Left forelimb (tissue), 1 donor: ENCODE data around the gene ERG.

ENCODE experiments used
- DNase-seq: peaks from one replicate; pipeline ENCODE4 v3.0.0-alpha.2; 2018; ENCODE audit warnings: low spot score

ERG gene

DNA sequence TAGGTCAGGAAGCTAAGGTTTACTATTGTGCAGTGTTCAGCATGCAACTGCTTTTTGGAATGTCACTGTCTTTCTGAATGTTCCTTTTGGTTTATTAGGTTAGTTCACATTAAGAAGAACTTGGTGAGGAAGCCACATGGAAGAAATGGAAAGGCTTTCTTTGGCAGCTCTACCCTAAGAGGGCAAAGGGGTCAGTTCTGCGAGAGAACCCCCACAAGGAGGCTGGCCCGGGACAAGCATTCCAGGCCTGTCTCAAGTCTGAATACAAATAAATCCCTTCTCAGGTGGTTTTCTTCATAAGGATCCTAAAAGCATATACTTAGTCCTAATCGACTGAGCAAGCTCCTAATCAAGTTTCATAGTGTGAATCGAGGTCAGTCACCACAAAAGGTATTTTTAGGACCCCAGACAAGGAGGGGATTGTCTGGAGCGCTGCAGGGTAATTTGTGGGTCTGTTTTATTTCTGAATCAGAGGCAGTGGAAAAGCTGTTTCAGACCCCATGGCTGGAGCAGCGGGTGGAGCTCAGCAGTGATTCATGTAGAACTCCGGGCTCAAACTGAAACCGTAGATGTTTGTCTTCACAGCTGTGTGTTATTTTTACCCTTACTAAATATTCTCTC lies 63.3 kb downstream of the ERG start:
- no peak for DNase-seq

DNA sequence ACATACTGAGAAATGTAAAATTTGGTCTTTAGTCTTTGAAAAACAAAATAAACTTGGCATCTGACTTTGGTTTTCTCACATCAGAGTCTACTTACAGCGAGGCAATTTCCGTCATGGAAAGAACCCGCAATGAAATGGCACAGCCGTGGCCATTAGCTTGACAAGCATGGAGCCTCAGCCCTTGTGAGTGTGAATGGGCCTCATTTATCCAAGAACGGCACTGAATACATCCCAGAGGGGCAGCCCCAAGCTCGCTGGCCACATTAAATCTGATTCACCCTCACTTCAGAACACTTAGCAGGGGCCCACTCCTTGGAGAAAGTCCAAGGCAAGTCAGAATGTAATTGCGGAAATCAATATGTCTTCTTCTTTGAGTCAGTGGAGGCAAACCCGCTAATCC lies 64.8 kb downstream of the ERG start:
- no peak for DNase-seq

- no peak for DNase-seq
These were observed 67.8 kb downstream of the ERG start for GRCh38 chr21:38430401-38430984.

GRCh38 chr21:38429011-38429410 lies 69.3 kb downstream of the ERG start:
- DNase-seq = no peak

DNA sequence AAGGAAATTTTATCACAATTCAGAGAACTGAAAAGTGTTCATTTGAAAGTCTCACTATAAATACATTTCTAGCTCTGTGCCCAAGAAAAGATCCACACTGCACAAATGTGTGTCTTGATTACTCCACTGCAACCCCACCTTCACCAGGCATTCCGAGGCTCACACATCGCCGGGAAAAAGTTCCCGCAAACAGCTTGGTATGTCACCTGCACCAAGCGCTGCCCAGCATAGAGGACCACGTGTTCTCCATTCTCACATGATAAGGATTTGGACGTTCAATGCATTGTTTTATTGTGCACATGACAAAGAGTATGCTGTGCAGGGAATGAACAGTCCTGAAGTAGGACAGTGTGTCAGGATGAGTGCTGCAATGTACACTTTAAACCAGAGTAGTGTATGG lies 70.1 kb downstream of the ERG start:
- DNase-seq = no peak

GRCh38 chr21:38424305-38425019 lies 73.8 kb downstream of the ERG start:
- no peak for DNase-seq

GRCh38 chr21:38422082-38422481 lies 76.2 kb downstream of the ERG start:
- no peak for DNase-seq

DNA sequence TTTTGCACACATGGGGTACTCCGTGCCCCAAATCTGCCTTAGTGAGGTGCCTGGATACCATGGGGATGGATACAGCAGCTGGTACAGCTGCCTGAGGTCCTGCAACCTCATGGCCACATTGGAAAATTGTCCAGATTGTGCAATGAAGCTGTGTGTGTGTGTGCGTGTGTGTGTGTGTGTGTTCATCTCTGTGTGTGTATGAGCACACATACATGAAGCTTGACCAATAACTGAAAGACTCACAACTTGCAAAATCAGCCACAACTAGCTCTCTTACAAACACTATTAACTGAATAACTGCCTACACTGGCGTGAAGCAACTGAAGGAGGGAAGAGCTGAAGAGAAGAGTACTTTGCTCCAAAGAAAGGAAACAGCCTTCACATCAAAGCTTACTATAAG lies 78.1 kb downstream of the ERG start:
- DNase-seq = no peak

DNA sequence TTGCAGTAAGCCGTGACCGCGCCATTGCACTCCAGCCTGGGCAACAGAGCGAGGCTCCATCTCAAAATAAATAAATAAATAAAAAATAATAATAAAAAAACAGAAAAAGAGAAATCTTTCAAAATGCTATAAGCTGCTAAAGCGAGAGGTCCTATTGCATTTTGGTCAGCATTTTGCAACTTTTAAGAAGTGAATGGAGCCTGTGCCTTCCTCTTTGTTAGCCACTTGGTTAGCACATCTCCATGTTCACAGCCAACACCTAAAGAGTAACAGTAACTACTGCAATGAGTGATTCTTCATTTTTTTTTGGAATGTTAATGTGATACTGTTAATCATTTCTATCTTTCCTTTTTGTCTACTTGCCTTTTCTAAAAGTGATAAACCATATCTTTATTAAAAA lies 80.6 kb downstream of the ERG start:
- DNase-seq = no peak

- no peak for DNase-seq
These were observed 81.5 kb downstream of the ERG start for GRCh38 chr21:38416791-38417190.

- no peak for DNase-seq
These were observed 84.2 kb downstream of the ERG start for GRCh38 chr21:38413958-38414548.

DNA sequence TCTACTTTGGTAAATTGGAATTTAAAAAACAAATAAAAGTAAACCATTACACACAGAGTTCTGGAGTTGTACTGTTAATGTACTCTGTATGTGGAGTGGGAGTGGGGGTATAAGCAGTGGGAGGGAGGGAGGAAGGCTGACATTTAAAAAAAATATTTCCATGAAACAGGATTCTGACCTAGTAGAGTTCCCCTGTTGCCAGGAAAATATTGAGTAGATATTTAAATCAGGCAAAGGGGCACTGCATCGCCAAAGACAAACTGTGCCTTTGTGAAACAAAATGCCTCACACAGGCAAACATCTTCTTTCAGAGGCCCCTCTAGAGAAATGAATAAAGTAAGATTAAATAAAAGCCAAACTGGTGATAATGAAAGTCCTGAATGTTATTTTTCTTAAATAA lies 87.8 kb downstream of the ERG start:
- DNase-seq = no peak

DNA sequence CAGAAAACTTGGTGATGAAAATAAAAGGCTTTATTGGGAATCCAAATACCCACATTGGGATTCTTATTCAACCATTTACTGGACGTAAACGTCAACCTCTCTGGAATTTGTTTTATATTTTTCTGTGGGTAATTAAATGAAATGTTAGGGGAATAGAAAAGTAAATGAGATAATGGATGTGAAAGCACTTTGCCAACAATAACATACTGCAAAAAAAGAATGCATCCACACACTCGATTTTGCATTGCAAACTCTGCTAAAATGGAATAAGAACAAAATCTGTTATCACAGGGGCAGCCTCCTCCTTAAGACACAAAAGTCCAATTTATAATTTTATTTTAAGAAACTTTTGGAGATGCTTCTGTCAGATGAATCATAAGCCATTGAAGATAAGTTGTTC lies 88.4 kb downstream of the ERG start:
- DNase-seq = no peak

DNA sequence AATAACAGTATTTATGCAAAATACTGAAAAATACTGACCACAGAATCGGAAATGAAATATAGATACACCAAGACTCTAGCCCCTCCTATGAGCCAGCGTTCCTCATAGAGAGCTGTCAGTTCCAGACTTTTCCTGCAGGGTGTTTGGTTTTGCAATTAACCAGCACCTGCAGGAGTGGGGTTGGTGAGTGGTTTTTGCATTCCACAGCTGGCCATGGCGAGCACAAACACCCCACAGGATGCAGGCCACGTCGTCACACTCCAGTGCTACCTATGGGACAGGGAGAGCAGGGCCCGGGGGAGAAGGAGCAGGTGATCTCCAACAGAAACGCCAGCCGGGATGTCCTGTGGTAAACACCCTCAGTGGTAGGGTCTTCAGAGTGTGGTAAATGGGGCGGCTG lies 94.1 kb downstream of the ERG start:
- no peak for DNase-seq

DNA sequence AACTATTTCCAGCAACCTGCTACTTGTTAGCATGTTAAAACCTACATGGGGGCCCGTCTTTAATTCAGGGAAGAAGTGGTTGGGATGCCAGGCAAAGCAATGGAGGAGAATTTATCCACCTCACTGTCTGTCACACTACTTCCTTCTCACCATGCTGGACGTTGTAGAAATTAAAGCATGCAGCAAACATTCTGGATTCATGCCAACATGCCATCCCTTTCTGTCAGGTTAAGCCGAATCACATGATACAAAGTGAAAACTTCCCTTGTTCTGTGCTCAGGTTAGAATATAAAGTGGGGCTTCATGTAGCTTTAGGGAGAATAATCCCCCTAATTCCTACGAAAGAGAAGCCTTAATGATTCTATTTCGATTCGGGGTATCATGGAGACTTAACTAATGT lies 95.5 kb downstream of the ERG start:
- no peak for DNase-seq

GRCh38 chr21:38402291-38402690 lies 96.0 kb downstream of the ERG start:
- no peak for DNase-seq

DNA sequence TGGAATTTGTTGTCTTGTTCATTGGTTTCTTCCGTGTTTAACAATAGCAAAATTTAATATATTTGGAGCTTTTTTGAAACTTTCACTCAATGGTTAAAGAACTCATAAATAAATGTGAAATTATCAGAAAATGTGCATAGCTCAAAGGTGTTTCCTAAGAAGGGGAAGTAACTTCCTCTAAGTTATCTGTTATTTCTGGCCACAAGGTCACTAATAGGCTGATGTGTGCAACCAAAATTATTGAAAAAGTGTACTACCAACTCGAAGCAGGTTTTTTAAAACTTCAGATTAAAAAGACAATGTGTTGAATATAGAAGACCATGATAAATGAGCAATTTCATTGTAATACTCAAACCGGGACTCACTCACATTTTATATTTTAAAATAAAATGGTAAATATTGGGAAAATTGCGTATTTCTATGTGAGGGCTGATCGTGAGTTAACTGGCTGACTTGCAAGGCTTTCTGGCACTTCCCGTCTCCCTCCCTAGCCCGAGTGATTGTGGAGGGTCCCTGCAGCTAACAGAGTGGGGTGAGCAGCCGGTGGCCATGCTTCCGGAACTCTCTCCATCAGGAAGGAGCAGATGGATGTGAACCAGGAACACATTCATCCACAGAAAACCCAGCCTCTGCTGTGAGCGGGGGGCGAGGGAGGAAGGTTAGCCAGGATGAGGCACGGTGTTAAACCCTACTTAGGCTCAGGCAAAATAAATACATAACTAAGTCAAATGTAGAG lies 96.9 kb downstream of the ERG start:
- no peak for DNase-seq

- no peak for DNase-seq
These were observed 97.9 kb downstream of the ERG start for GRCh38 chr21:38400195-38400919.

DNA sequence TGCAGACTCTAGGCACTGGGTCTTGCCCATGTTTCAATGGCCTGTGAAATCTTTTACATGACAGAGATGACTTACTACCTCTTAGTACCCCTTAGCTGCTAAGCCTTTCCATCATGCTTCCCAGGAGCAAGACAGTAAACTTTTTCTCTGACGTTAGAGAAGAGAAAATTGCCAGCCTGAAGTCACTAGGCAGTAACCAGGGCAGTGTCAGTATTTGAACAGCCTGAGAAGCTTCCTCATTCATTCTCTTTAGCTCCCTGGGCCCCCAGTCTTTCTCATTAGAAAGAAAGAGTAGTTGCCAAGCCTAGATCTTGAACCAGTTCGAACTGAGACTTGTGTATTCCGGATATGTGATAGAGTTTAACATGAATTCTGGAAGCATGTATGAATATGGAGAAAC lies 99.2 kb downstream of the ERG start:
- no peak for DNase-seq

DNA sequence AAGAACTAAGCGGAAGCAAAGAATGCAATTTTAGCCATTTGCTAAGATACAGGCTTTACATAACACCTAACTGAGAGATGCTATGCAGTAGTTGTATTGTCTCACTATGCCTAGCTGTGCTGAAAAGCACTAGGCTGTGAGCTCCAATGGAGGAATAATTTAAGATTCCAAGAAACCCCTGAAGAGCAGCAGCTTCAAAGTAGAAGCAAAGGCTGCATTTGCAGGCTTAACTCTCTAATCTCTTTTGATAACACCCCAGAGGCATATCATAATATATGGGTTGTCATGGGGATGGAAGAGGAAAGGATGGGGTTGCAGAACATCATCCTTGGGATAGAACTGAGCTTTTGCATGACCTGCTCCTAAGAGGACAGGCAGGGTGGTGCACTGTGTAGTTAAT lies 102.0 kb downstream of the ERG start:
- DNase-seq = no peak

DNA sequence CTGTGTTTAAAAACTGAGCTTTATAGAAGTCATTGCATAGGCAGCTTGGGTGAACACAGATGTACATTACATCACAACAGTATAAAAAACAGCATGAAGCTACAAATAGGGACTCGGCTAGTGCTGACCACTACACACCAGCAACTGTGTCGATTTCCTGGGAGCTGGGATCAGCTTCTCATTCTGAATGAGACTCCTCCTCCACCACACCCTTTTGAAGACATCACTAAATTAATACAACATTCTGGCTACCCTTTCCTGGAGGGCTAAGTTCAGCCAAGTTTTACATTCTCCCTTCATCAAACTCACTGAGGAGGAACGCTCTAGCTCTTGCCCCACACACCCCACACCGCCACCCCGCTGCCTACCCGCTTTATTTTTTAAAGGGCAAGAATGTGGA lies 102.7 kb downstream of the ERG start:
- DNase-seq = no peak

GRCh38 chr21:38392661-38393060 lies 105.6 kb downstream of the ERG start:
- DNase-seq = no peak
